Stimulated activated CD4-positive, alpha-beta T cell treated with anti-CD3 and anti-CD28 coated beads, Interleukin-1b, Interleukin-23, amount 100 ng/mL, for 48 hours (primary cell): ENCODE data around the gene FUT6.
"Not testable (repeated sequence)": the region's sequence is repeated elsewhere in the genome, so short reads cannot be mapped to it uniquely, and the experiment has no call there.

ENCODE experiments used
- DNase-seq: peaks from one replicate; pipeline ENCODE4 v3.0.0-alpha.2; 2020

The FUT6 gene

DNA sequence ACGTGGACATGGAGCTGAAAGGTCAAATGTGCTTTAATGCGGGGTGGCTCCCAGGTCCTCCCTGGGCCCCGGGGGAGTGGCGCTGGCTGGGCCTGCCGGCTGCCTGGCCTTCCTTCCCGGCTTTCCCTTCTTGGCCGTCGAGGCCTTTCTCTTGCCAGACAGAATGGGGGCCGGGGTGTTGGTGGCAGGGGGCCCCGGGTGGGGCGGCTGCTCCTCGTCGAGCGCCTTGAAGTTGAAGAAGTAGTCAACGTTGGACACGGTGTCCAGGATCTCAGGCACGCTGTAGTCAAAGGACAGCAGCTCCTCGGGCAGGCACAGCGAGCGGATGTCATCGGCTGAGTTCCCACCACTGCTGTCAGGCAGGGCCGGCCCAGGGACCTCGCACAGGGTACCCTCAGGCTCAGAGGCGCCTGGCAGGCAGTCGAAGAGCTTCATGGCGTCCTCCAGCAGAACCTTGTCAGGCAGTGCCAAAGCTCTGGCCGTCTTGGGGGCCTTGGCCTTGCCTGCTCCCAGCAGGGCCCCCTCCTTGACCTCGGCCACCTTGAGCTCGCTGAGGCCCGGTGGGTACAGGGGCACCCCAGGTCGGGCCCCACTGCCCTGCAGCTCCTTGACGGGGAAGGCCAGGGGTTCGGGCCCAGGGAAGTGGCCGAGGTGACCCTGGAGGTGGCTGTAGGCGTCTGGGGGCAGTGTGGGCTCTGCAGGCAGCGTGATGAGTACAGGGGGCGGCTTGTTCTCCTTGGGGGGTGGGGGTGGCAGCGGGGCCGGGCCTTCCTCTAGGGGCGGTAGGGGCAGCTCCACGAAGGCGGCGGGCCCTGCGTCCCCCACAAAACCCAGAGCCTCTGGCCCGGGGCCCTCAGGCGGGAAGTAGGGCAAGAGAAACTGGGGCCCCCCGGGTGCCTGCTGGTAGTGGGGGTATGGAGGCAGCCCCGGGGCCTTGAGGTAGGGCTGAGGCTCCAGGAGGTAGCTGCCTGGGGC lies 56.3 kb downstream of the FUT6 start:
- DNase-seq, result no peak

DNA sequence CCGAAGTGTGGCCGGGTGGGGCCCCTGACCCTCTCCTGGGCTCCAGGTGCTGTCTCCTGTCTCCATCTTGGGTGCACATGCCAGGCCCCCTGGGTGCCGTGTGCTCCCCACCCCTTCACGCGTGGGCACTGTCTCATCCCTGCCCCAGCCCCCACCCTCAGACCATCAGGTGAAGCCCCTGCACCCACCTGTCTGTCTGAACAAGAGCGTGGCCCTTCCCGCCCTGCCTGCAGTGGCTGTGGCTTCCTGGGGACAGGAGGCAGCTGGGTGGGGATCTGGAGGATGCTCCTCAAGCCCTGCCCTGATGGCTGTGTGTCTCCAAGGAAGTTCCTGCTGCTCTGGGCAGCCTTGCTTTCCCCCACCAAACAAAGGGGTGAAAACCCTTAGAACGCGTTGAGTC lies 57.2 kb downstream of the FUT6 start:
- no peak for DNase-seq

DNA sequence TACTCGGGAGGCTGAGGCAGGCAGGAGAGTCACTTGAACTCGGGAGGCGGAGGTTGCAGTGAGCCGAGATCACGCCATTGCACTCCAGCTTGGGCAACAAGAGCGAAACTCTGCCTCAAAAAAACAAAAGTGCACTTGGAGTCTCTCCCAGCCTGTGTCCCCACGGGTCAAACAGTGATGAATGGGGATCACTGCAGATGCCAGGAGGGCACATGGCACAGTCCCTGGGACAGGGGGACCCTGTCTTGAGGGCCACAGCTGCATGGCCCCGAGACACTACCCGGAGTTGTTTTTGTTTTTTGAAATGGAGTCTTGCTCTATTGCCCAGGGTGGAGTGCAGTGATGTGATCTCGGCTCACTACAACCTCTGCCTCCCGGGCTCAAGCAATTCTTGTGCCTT lies 58.6 kb downstream of the FUT6 start:
- DNase-seq, result not testable (repeated sequence)
